Stimulated activated naive CD8-positive, alpha-beta T cell treated with anti-CD3 and anti-CD28 coated beads, Interleukin-15, Interleukin-2, amounts not matched to agents 100 ng/mL and 50 ng/mL, for 24 hours (primary cell): ENCODE measurements around the gene MMP11.

ENCODE experiments used
- H3K27ac Mint-ChIP-seq: one replicate; pipeline ENCODE4 v1.8.0; 2021; ENCODE audit warnings: mild to moderate bottlenecking, mixed read lengths
- H3K27me3 Mint-ChIP-seq: one replicate; pipeline ENCODE4 v1.8.0; 2021; ENCODE audit warnings: mixed read lengths
- H3K36me3 Mint-ChIP-seq: one replicate; pipeline ENCODE4 v1.8.0; 2021; ENCODE audit warnings: low read depth, mixed read lengths
- H3K4me1 Mint-ChIP-seq: one replicate; pipeline ENCODE4 v1.8.0; 2021; ENCODE audit warnings: low read depth, mixed read lengths
- H3K4me3 Mint-ChIP-seq: one replicate; pipeline ENCODE4 v1.8.0; 2021; ENCODE audit warnings: mild to moderate bottlenecking, mixed read lengths
- H3K9me3 Mint-ChIP-seq: one replicate; pipeline ENCODE4 v1.8.0; 2021; ENCODE audit warnings: mixed read lengths

Gene MMP11

DNA sequence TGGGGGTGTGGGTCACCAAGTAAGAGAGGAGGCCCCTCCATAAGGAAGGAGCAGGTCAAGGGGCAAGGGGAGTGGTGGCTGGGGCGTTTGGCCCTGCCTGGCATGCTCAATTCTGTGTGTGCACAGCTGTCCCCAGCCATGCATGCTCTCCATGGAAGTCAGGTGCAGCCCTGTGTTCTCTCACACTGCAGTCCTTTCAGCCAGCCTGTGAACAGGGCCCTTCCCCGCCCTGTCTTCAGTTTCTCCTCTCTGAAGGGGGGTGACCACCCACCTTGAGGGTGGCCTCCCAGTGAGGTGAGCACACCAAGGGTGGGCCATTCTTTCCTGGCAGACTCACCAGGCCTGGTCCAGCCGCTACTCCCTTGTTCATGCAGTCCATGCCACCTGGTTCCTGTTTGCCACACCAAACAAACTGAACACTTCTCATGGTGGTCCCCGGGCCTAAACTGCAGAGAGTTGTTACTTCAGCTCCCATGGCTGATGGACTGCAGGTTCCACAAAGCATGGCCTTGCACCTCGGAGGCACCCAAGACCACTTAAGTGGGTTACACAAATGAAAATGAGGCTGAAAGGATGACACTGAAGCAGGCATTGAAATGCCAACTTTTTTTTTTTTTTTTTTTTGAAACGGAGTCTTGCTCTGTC is 3.2 kb upstream of the MMP11 start:
- peak overlapping the region; percentile 23 for H3K4me3 Mint-ChIP-seq
- peaks cover 9% of the 10 kb centered on the region for H3K36me3 Mint-ChIP-seq
- no peaks in the 10 kb centered on the region for H3K9me3 Mint-ChIP-seq
- H3K27ac Mint-ChIP-seq = no peak overlapping the region
- peaks cover 44% of the 10 kb centered on the region for H3K4me1 Mint-ChIP-seq
- no peaks in the 10 kb centered on the region for H3K27me3 Mint-ChIP-seq

DNA sequence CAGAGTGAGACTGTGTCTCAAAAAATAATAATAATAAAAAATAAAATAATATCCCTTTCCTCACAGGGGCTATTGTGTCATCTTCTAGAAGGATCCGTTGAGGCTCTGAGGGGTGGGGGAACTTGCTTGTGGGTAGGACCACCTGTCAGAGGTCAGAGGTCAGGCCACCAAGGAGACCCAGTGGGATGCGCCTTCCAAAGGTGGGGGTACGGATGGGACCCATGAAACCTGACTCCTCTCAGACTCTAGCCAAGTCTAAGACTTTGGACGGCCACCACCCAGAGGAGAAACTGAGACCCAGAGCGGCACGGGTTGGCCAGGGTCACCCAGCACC is 367 bp upstream of the MMP11 start:
- no peak overlapping the region for H3K27ac Mint-ChIP-seq

DNA sequence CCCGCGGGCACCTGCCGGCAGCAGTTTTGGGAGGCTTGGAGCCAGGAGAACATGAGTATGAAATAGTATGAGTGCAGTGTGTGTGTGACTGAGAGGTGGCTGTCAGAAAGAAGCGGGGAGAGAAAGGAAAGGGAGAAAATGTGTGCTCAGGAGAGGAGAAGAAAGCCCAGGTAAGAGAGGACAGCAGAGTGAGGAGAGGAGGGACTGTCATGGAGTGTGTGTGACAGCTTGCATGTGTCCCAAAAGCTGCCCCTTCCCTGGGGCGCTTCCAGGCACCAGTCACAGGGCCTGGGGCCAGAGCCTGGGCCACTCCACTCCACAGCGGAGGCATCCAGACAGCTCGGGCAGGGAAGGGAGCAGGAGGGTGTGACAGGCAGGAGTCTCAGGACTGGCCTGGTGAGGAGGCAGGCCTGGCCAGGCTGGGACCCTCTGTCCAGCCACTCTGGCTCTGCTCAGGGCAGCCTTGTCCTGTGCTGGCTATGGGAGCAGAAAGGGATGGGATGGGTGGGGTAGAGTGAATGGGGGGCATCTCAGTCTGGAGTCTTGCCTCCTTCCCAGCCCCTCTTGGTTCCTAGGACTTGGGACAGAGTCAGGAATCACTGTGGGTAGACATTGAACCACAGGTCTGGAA is 949 bp downstream of the MMP11 start:
- peak overlapping the region; percentile 50 for H3K4me3 Mint-ChIP-seq
- H3K9me3 Mint-ChIP-seq = no peaks in the 10 kb centered on the region
- H3K4me1 Mint-ChIP-seq = peaks cover 23% of the 10 kb centered on the region
- no peaks in the 10 kb centered on the region for H3K36me3 Mint-ChIP-seq
- no peak overlapping the region for H3K27ac Mint-ChIP-seq
- H3K27me3 Mint-ChIP-seq = no peaks in the 10 kb centered on the region

More for the DNA sequence above, 367 bp upstream of the MMP11 start:
- H3K9me3 Mint-ChIP-seq = no peaks in the 10 kb centered on the region
- H3K4me1 Mint-ChIP-seq = peaks cover 23% of the 10 kb centered on the region
- H3K27me3 Mint-ChIP-seq = no peaks in the 10 kb centered on the region
- no peaks in the 10 kb centered on the region for H3K36me3 Mint-ChIP-seq
- peak overlapping the region; percentile 48 for H3K4me3 Mint-ChIP-seq

DNA sequence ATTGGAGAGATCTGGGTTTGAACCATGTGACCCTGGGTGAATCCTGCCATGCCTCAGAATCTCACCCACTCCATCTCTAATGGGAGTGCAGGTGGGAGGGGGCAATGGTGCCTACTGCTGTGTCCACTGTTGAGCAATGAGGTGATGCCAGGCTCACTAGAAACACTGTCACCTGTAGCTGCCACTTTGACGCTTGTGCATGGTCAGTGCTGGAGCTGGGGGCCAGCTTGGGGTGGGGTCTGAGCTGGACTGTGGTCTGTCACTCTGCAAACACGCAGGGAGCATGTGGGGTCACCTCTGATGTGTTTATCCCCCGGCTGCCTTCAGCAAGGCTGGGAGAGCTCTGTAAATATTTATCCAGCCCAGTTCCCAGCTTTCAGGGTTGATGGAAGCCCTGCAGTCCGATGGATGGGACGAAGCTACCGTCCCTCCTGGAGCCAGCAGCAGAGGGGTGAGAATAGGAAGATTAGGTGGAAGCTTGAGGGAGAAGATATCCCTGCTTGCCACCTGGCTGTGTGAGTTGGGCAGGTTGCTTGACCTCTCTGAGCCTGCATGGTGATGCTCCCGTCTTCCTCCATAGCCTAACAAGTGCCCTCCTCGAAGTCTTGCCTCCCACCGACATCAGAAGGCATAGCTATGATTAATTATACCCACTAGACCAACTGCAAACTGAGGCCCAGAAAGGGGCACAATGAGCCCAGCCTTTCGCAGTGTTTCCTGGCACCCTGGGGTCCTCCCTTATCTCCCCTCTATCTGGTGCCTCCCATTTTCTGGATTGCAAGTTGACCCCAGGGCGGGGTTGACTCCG is 1.7 kb downstream of the MMP11 start:
- Mint-ChIP-seq H3K9me3 (no peaks in the 10 kb centered on the region), H3K4me3 (no peak overlapping the region), H3K36me3 (no peaks in the 10 kb centered on the region), H3K27ac (no peak overlapping the region), H3K4me1 (peaks cover 18% of the 10 kb centered on the region), H3K27me3 (no peaks in the 10 kb centered on the region)

DNA sequence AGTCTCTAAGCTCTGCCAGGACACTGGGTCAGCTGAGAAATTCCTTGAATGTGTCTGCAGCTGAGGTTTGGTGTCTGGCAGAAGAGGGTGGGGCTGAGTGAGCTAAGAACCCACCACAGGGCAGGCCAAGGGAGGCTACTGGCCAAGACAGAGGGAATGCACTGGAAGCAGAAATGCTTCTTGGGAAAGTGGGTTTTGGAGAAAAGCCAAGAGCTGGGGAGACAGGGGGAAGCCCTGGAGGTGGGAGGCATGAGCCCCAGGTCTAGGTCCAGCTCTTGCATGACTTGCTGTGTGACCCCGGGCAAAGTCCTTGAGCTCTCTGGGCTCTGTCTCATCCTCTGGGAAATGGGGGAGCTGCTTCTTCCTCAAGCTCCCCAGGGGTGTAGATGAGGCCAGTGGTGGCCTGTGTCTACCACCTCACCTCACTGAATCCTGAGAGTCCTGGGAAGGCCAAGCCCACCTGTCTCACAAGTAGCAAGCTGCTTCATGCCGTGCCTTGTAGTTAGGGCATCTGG is 2.3 kb downstream of the MMP11 start:
- H3K4me1 Mint-ChIP-seq = peaks cover 14% of the 10 kb centered on the region
- no peaks in the 10 kb centered on the region for H3K27me3 Mint-ChIP-seq
- H3K27ac Mint-ChIP-seq = no peak overlapping the region
- no peaks in the 10 kb centered on the region for H3K9me3 Mint-ChIP-seq
- no peak overlapping the region for H3K4me3 Mint-ChIP-seq
- H3K36me3 Mint-ChIP-seq = no peaks in the 10 kb centered on the region

DNA sequence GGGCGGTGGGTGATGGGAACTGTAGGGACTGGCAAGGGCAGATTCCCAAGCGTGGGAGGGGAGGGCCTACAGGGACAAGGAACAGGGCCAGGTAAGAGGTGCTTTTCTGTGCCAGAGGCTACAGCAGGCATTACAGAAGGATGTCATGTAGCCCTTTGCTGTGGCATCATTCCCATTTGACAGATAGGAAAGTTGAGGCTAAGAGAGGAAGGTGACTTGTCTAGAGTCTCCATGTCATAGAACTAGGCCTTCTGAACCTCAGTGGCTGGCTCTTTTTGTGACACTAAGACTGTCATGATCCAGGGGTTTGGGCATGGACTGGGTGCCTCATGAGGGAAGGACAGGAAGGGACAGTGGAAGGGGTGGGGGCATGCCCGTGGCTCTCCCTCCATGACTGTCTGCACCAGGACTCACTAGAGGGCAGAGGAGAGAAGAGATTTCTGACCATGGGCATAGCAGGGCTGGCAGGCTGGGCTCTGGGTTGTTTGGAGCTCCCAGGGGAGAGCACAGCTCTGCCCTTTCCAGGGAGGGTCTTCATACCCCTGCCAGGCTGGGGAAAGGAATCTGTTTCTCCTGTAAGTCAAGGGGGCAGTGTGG is 3.2 kb downstream of the MMP11 start:
- H3K9me3 Mint-ChIP-seq = no peaks in the 10 kb centered on the region
- peaks cover 12% of the 10 kb centered on the region for H3K4me1 Mint-ChIP-seq
- H3K4me3 Mint-ChIP-seq = no peak overlapping the region
- H3K36me3 Mint-ChIP-seq = no peaks in the 10 kb centered on the region
- H3K27ac Mint-ChIP-seq = no peak overlapping the region
- H3K27me3 Mint-ChIP-seq = no peaks in the 10 kb centered on the region

DNA sequence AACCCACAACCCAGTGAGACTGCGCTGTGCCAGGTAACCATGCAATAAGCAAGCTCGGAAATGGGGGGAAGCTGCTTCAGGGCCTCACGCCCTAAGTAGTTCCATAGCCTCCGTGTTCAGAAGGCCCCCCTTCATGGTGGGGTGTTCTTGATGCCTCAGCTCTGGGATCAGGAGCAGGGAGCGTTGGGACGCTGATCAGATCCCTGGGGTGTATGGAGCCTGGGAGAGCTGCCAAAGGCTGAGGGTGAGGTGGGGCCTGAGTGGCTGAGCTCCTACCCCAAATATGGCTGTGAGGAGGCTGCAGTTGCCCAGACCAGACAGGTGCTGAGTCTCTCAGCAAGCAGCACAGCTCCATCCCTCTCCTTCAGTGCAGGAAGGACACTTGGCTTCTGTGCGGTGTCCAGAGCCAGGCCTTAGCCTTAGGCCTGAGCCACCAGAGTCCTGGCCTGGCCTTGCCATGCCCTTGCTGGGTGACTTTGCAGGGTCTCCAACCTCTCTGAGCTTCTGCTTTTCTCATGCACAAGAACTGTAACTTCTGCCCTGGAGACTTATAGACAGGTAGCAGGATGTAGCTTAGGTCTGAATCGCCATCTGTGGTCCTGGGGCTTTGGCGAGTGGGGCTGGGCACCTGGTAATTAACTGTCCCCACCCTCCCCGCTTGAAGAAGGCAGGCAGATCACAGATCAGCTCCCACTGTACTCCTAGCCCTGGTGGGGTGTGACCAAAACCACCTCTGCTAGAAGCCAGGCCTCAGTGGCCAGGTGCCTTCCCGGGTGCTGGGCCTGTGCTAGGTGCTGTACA is 5.3 kb downstream of the MMP11 start:
- no peaks in the 10 kb centered on the region for H3K36me3 Mint-ChIP-seq

DNA sequence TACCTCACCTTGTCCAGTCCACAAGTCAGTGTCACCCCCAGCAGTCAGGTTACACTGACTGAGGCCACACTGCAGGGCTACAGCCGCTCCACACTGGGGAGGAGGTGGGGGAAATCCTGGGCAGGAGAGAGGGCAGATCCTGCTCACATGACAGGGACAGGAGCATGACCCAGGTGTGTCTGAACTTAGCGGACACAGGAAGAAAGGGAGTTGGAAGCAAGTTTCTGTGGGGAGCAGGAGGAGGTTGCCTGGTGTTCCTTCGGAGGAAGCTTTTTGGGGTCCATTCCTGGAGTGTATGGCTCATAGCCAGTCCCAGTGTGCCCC is 5.9 kb downstream of the MMP11 start:
- H3K9me3 Mint-ChIP-seq = no peaks in the 10 kb centered on the region
- no peaks in the 10 kb centered on the region for H3K27me3 Mint-ChIP-seq
- no peak overlapping the region for H3K27ac Mint-ChIP-seq
- H3K36me3 Mint-ChIP-seq = no peaks in the 10 kb centered on the region
- H3K4me1 Mint-ChIP-seq = no peaks in the 10 kb centered on the region
- H3K4me3 Mint-ChIP-seq = no peak overlapping the region

More for the DNA sequence above, 5.3 kb downstream of the MMP11 start:
- Mint-ChIP-seq H3K27ac (no peak overlapping the region), H3K4me1 (no peaks in the 10 kb centered on the region), H3K9me3 (no peaks in the 10 kb centered on the region), H3K27me3 (no peaks in the 10 kb centered on the region), H3K4me3 (no peak overlapping the region)

DNA sequence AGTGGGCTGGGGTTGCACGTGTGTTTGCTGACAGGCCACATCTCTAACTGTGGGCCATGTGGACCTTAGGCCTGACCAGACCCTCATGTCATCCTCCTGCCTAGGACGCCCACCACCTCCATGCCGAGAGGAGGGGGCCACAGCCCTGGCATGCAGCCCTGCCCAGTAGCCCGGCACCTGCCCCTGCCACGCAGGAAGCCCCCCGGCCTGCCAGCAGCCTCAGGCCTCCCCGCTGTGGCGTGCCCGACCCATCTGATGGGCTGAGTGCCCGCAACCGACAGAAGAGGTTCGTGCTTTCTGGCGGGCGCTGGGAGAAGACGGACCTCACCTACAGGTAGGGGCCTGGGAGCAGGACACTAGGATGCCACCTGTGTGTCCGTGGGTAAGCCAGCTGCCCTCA is 6.4 kb downstream of the MMP11 start:
- Mint-ChIP-seq H3K27me3 (no peaks in the 10 kb centered on the region), H3K36me3 (no peaks in the 10 kb centered on the region), H3K4me3 (no peak overlapping the region), H3K4me1 (peaks cover under 1% of the 10 kb centered on the region), H3K9me3 (no peaks in the 10 kb centered on the region), H3K27ac (no peak overlapping the region)

DNA sequence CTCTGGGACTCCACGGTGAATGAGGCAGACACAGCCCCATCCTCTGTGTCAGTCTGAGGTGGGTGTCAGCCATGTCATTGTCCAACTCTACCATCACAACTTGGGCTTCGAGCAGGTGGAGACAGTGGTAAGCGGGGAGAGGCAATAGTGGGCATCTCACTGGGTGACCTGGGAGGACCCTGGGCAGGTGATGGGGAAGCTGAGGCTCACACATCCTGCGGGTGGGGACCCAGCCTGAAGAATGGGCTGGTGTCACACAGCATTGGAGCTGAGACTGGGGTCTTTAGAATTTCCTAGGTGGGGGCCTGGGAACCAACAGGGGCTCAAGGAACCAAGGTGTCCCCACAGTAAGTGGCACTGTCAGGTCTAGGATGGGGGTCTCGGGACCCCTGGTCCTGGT is 7.1 kb downstream of the MMP11 start:
- Mint-ChIP-seq H3K4me1 (peaks cover 5% of the 10 kb centered on the region), H3K36me3 (no peaks in the 10 kb centered on the region), H3K27ac (no peak overlapping the region), H3K9me3 (no peaks in the 10 kb centered on the region), H3K4me3 (no peak overlapping the region), H3K27me3 (no peaks in the 10 kb centered on the region)

DNA sequence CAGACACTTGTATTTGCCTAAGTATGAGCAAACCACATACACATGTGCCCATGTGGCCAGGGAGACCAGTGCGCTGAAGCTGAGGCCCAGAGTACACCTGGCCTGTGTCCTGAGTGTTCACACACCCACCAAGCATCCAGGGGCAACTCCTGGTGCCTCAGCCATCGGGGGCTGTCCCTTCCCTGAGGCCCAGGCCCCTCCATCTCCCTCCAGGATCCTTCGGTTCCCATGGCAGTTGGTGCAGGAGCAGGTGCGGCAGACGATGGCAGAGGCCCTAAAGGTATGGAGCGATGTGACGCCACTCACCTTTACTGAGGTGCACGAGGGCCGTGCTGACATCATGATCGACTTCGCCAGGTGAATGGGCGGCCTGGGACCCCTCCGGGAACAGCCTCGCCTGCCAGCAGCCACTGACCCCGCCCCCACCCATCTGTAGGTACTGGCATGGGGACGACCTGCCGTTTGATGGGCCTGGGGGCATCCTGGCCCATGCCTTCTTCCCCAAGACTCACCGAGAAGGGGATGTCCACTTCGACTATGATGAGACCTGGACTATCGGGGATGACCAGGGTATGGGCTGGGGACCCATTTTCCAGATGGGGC is 7.6 kb downstream of the MMP11 start:
- Mint-ChIP-seq H3K9me3 (no peaks in the 10 kb centered on the region), H3K27ac (no peak overlapping the region), H3K27me3 (no peaks in the 10 kb centered on the region), H3K4me3 (no peak overlapping the region), H3K4me1 (peaks cover 5% of the 10 kb centered on the region), H3K36me3 (no peaks in the 10 kb centered on the region)

DNA sequence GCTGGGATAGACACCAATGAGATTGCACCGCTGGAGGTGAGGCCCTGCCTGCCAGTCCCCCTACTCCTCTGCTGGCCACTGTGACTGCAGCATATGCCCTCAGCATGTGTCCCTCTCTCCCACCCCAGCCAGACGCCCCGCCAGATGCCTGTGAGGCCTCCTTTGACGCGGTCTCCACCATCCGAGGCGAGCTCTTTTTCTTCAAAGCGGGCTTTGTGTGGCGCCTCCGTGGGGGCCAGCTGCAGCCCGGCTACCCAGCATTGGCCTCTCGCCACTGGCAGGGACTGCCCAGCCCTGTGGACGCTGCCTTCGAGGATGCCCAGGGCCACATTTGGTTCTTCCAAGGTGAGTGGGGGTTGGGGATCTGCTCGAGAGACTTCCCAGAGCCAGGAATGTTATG is 8.4 kb downstream of the MMP11 start:
- Mint-ChIP-seq H3K27ac (no peak overlapping the region), H3K9me3 (no peaks in the 10 kb centered on the region), H3K4me3 (no peak overlapping the region), H3K36me3 (no peaks in the 10 kb centered on the region), H3K27me3 (no peaks in the 10 kb centered on the region), H3K4me1 (peaks cover 7% of the 10 kb centered on the region)

DNA sequence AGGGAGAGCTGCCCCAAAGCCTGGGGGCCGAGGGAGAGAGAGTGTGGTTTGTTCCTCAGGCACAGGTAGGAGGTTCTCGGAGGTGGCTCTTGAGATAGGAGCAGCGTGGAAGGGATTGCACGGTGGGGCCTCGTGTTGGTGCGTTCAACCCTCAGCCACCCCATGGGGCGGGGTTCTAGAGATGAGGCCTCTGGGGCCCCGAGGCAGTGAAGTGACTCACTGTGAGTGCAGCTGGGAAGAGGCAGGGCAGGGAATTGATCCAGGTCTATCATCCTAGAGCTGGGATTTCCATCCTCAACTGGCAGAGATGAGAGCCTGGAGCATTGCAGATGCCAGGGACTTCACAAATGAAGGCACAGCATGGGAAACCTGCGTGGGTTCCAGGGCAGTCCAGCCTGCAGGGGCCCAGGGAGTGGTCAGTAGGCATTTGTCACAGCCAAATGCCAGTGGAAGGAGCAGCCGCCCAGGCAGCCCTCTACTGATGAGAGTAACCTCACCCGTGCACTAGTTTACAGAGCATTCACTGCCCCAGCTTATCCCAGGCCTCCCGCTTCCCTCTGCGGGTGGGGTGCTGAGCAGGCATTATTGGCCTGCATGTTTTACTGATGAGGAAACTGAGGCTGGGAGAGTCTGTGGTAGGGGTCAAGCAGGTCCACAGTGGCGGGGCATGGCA is 9.0 kb downstream of the MMP11 start:
- H3K4me1 Mint-ChIP-seq = peaks cover 12% of the 10 kb centered on the region
- H3K36me3 Mint-ChIP-seq = no peaks in the 10 kb centered on the region
- H3K9me3 Mint-ChIP-seq = no peaks in the 10 kb centered on the region
- H3K27me3 Mint-ChIP-seq = no peaks in the 10 kb centered on the region
- no peak overlapping the region for H3K4me3 Mint-ChIP-seq
- H3K27ac Mint-ChIP-seq = no peak overlapping the region

DNA sequence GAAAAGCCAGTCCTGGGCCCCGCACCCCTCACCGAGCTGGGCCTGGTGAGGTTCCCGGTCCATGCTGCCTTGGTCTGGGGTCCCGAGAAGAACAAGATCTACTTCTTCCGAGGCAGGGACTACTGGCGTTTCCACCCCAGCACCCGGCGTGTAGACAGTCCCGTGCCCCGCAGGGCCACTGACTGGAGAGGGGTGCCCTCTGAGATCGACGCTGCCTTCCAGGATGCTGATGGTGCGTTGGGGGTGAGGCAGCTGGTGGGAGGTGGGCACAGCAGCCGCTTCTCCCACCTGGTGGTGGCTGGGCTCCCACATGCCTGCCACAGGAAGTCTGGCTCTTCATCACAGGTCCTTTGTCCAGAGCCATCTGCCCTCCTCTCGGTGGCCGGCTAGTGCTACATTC is 9.6 kb downstream of the MMP11 start:
- Mint-ChIP-seq H3K4me3 (no peak overlapping the region), H3K4me1 (peaks cover 14% of the 10 kb centered on the region), H3K9me3 (no peaks in the 10 kb centered on the region), H3K27me3 (no peaks in the 10 kb centered on the region), H3K27ac (no peak overlapping the region), H3K36me3 (no peaks in the 10 kb centered on the region)
